ENCODE results near the gene ADAMTSL4. TPM values are rescaled to one million over a fixed set of nuclear protein-coding genes. Genes with fewer than 3 reads are reported as not detected.

ADAMTSL4 gene
- total RNA-seq, 4 donors from 2014 or later, result 5.6 to 30.0 (median 10.7) TPM

GRCh38 chr1:150548324-150548631, 930 bp upstream of the ADAMTSL4 start:
- TF ChIP-seq CTCF (IDR thresholded peaks at IDR 0.05 in 4 of 5, conservative IDR thresholded peaks at IDR 0.05 in 1 of 5), result no peak
- TF ChIP-seq POLR2A (IDR thresholded peaks at IDR 0.05), result no peak
- peaks cover 24 to 29% of the 10 kb centered on the region in 2 donors for H3K4me1 ChIP-seq
- in situ Hi-C loops (cut with MboI; ENCODE audit: low sequenced_read_pairs in 4 of 4), result no loop called here
- no peaks in the 10 kb centered on the region for H3K27me3 ChIP-seq
- no peak for DNase-seq
- peak overlapping the region; percentile 81 to 92 (median 90) for H3K27ac ChIP-seq
- H3K4me3 ChIP-seq, result peak overlapping the region; percentile 62 to 92 (median 70)
- no peaks in the 10 kb centered on the region for H3K36me3 ChIP-seq
- intact Hi-C loops (cut with DNase I; ENCODE audit: low total_unique reads), result no loop called here
- no peak for ATAC-seq
- no peaks in the 10 kb centered on the region for H3K9me3 ChIP-seq

- Histone ChIP-seq H3K9me3 (no peaks in the 10 kb centered on the region), H3K4me3 (peak overlapping the region; percentile 62 to 92 (median 70)), H3K4me1 (peaks cover 28 to 35% of the 10 kb centered on the region in 2 donors), H3K36me3 (no peaks in the 10 kb centered on the region), H3K27me3 (no peaks in the 10 kb centered on the region), H3K27ac (peak overlapping the region; percentile 81 to 92 (median 90))
- TF ChIP-seq POLR2A (IDR thresholded peaks at IDR 0.05) (peak in 1 of 2 donors; percentile 62), CTCF (IDR thresholded peaks at IDR 0.05 in 4 of 5, conservative IDR thresholded peaks at IDR 0.05 in 1 of 5) (peak in 1 of 5 experiments; percentile 17)
- intact Hi-C loops (cut with DNase I; ENCODE audit: low total_unique reads), result no loop called here
- in situ Hi-C loops (cut with MboI; ENCODE audit: low sequenced_read_pairs in 4 of 4), result no loop called here
- DNase-seq (no peak), ATAC-seq (peak; percentile 24 to 27)
Measured at GRCh38 chr1:150549496-150550221, 451 bp downstream of the ADAMTSL4 start.

- Histone ChIP-seq H3K4me3 (peak overlapping the region in 3 of 4 donors; percentile 62 to 92 (median 65)), H3K9me3 (no peaks in the 10 kb centered on the region), H3K27me3 (no peaks in the 10 kb centered on the region), H3K36me3 (no peaks in the 10 kb centered on the region), H3K4me1 (peaks cover 28 to 35% of the 10 kb centered on the region in 2 donors), H3K27ac (peak overlapping the region; percentile 81 to 92 (median 90))
- ATAC-seq, result peak in 1 of 2 donors; percentile 4
- TF ChIP-seq CTCF (IDR thresholded peaks at IDR 0.05 in 4 of 5, conservative IDR thresholded peaks at IDR 0.05 in 1 of 5) (no peak), POLR2A (IDR thresholded peaks at IDR 0.05) (no peak)
- intact Hi-C loops (cut with DNase I; ENCODE audit: low total_unique reads) (no loop called here), in situ Hi-C loops (cut with MboI; ENCODE audit: low sequenced_read_pairs in 4 of 4) (no loop called here)
- DNase-seq, result no peak
Measured at GRCh38 chr1:150550222-150551050, 1.2 kb downstream of the ADAMTSL4 start.

- intact Hi-C loops (cut with DNase I; ENCODE audit: low total_unique reads) (no loop called here), in situ Hi-C loops (cut with MboI; ENCODE audit: low sequenced_read_pairs in 4 of 4) (no loop called here)
- no peak for TF ChIP-seq CTCF (IDR thresholded peaks at IDR 0.05 in 4 of 5, conservative IDR thresholded peaks at IDR 0.05 in 1 of 5)
- no peak for TF ChIP-seq POLR2A (IDR thresholded peaks at IDR 0.05)
- Histone ChIP-seq H3K4me1 (peaks cover 28 to 35% of the 10 kb centered on the region in 2 donors), H3K27ac (peak overlapping the region; percentile 81 to 92 (median 90)), H3K4me3 (peak overlapping the region in 1 of 4 donors; percentile 65), H3K36me3 (no peaks in the 10 kb centered on the region), H3K27me3 (no peaks in the 10 kb centered on the region), H3K9me3 (no peaks in the 10 kb centered on the region)
- DNase-seq (no peak), ATAC-seq (no peak)
Measured at GRCh38 chr1:150551051-150551783, 2.0 kb downstream of the ADAMTSL4 start.

Data from gastrocnemius medialis (tissue), 4 donors.